Hematopoietic multipotent progenitor cell (in vitro differentiated cells): ENCODE measurements around the gene CDK17. TPM values are rescaled to one million over a fixed set of nuclear protein-coding genes. Genes with fewer than 3 reads are reported as not detected.

Source experiments
- DNase-seq, 3 donors: peaks; one replicate each; pipeline ENCODE4 v3.0.0-alpha.2; 2011 to 2015; ENCODE audit warnings: low read depth in 2 of 3, low spot score in 2 of 3
- total RNA-seq: library from RNA; depleted of rRNA; stranded (reverse); fragments of >200 nt; gene quantifications from one replicate; pipeline ENCODE4 v1.2.3, GENCODE V29; 2012

Gene CDK17
- total RNA-seq, 1 donor = 33.9 TPM

GRCh38 chr12:96285158-96285557, 115.1 kb downstream of the CDK17 start:
- peak in 1 of 3 donors; percentile 25 for DNase-seq

GRCh38 chr12:96274331-96274730, 125.9 kb downstream of the CDK17 start:
- DNase-seq = no peak

- no peak for DNase-seq
Measured at GRCh38 chr12:96271469-96272199, 128.6 kb downstream of the CDK17 start.

GRCh38 chr12:96266238-96266637, 134.0 kb downstream of the CDK17 start:
- DNase-seq = no peak

- DNase-seq = no peak
Measured at GRCh38 chr12:96265836-96266235, 134.4 kb downstream of the CDK17 start.

GRCh38 chr12:96265400-96265799, 134.8 kb downstream of the CDK17 start:
- no peak for DNase-seq

GRCh38 chr12:96263449-96263902, 136.8 kb downstream of the CDK17 start:
- no peak for DNase-seq

- DNase-seq = no peak
Measured at GRCh38 chr12:96261557-96261956, 138.7 kb downstream of the CDK17 start.

GRCh38 chr12:96260644-96261043, 139.6 kb downstream of the CDK17 start:
- no peak for DNase-seq

- DNase-seq = no peak
Measured at GRCh38 chr12:96260231-96260630, 140.0 kb downstream of the CDK17 start.

- no peak for DNase-seq
Measured at GRCh38 chr12:96258104-96258961, 141.9 kb downstream of the CDK17 start.

GRCh38 chr12:96257550-96258103, 142.6 kb downstream of the CDK17 start:
- DNase-seq = no peak

GRCh38 chr12:96256672-96257361, 143.4 kb downstream of the CDK17 start:
- no peak for DNase-seq

- DNase-seq = no peak
Measured at GRCh38 chr12:96255077-96255476, 145.2 kb downstream of the CDK17 start.

- DNase-seq = no peak
Measured at GRCh38 chr12:96250119-96250685, 150.0 kb downstream of the CDK17 start.

GRCh38 chr12:96249196-96250118, 150.8 kb downstream of the CDK17 start:
- DNase-seq = no peak

GRCh38 chr12:96248136-96248931, 151.9 kb downstream of the CDK17 start:
- no peak for DNase-seq

- DNase-seq = no peak
Measured at GRCh38 chr12:96247563-96247962, 152.7 kb downstream of the CDK17 start.
